Limb (tissue), 2 donors: Measurements from ENCODE around the gene TENM3.
"Not testable (repeated sequence)": the region's sequence is repeated elsewhere in the genome, so short reads cannot be mapped to it uniquely, and the experiment has no call there.

Source experiments
- DNase-seq, 2 donors: peaks; one replicate each; pipeline ENCODE4 v3.0.0-alpha.2; 2016; ENCODE audit errors: extremely low spot score in 2 of 2

TENM3 gene

DNA sequence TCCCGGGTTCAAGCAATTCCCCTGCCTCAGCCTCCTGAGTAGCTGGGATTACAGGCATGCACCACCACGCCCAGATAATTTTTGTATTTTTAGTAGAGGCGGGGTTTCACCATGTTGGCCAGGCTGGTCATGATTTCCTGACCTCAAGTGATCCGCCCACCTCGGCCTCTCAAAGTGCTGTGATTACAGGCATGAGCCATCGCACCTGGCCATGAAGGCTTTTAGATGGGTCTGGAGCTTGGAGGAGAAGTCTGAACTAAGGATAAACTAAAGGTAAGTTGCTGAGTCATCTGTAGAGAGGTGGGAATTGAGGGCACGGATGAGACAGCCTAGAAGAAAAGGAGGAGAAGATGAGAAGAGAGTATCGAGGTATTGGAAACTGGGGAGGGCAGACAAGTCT, at the start of gene TENM3:
Gene TENM3 (plus strand): TSS at position 199 of the 400 bp plus-strand sequence. CDS start 80,619 bp downstream, outside the sequence.
- DNase-seq: not testable (repeated sequence)

GRCh38 chr4:182194091-182194824, 48.9 kb upstream of the TENM3 start:
- no peak for DNase-seq

DNA sequence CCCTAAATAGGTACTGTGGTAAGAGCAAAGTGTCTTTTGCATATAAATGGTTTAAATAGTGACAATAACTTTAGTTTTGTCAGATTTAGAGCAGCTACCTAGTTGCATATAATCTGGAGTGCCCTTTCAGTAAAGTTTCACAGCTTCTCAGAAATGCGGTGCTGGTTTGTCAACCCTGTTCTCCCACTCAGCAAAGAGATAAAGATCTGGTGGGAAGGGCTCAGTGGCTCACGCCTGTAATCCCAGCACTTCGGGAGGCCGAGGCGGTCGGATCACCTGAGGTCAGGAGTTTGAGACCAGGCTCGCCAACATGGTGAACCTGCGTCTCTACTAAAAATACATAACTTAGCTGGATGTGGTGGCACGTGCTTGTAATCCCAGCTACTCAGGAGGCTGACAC, 45.6 kb upstream of the TENM3 start:
- DNase-seq: no peak

- no peak for DNase-seq
Measured at GRCh38 chr4:182201871-182202270, 41.3 kb upstream of the TENM3 start.

GRCh38 chr4:182202650-182203049, 40.6 kb upstream of the TENM3 start:
- no peak for DNase-seq

GRCh38 chr4:182203872-182204411, 39.3 kb upstream of the TENM3 start:
- no peak for DNase-seq

GRCh38 chr4:182205306-182205705, 37.9 kb upstream of the TENM3 start:
- no peak for DNase-seq

DNA sequence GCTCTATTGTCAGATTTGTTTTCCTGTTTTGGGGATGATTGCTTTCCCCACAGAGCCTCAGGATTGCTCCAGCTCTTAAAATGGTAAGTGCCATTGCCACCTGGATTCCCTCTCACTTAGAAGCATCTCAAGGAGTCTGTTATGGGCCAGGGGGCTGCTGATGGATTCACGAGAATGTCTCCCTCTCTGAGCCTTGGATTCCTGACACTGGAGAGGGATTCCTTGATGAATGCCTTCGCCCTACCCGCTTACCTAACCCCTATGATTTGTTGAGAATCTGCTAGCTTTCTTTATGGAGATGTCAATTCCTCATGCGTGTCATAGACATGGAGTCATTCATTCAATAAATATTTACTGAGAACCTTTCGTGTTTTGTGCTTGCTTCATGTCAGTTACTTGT, 36.9 kb upstream of the TENM3 start:
- no peak for DNase-seq

- no peak for DNase-seq
Measured at GRCh38 chr4:182206916-182207315, 36.3 kb upstream of the TENM3 start.

- DNase-seq: no peak
Measured at GRCh38 chr4:182207830-182208396, 35.3 kb upstream of the TENM3 start.

DNA sequence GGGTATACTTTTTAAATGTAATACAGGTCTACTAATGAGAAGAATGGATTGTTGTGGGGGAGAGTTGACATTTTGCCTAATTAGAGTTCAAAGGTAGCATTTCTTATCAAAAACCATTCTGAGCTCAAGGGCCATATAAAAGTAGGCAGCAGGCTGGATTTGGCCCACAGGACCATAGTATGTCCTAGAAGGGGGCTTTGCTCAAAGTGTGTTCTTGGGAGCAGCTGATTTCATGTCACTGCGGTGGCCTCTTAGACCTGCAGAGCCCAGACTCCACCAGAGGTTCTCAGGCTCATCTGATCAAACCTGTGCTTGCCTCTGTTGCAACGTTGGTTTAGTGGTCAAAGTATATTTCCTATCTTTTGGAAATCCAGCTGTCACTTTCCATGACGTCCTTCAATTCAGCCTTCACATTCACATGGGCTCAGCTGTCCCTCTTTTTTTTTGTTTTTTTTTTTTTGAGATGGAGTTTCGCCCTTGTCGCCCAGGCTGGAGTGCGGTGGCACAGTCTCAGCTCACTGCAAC, 34.6 kb upstream of the TENM3 start:
- DNase-seq: no peak

DNA sequence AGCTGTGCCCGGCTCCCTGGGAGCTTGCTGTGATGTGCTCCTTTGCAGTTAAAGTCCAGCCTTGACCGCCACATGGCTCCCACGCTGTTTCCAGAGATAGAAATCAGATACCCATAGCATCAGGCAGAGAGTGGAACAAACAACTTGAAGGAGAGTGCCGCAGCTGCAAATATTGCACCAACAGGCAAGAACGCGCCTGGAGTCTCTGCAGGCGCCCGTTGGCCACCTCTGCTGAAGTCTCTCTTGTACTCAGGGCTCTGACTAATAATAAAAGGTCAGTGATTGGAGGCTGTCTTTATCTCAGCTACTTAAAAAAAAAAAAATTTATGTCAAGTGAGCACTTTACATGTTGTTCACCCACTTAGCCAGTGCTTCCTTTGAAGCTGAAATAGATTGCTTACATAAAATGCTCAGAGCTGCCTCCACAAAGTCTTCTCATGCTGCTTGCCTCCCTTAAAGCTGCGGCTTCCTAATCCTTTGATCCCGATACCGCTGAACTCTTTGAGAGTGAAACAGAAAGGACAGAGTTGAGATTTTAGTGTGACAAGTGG, 30.9 kb upstream of the TENM3 start:
- no peak for DNase-seq

GRCh38 chr4:182213004-182213403, 30.2 kb upstream of the TENM3 start:
- DNase-seq: no peak

GRCh38 chr4:182215148-182215547, 28.1 kb upstream of the TENM3 start:
- DNase-seq: no peak

- no peak for DNase-seq
Measured at GRCh38 chr4:182216005-182216404, 27.2 kb upstream of the TENM3 start.

GRCh38 chr4:182219411-182220056, 23.7 kb upstream of the TENM3 start:
- no peak for DNase-seq

GRCh38 chr4:182221987-182222386, 21.2 kb upstream of the TENM3 start:
- no peak for DNase-seq

DNA sequence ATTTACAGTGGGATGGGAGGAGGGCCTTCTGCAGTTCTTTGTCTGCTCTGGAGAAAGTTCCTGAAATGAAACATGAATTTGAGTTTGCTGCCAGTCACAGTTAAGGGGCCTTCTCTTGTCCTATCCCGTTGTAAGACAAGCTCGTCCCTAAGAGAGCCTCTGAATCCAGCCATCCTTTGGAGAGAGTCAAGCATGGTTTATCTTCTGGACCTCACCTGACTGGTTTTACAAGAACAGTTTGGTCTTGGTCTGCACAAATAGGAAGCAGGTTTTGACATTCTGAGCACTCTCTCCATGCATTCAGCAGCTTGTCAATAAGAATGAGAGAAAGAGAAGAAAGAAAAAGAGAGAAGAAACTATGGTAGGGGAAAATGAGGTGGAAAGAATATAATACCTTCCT, 20.4 kb upstream of the TENM3 start:
- DNase-seq: no peak

DNA sequence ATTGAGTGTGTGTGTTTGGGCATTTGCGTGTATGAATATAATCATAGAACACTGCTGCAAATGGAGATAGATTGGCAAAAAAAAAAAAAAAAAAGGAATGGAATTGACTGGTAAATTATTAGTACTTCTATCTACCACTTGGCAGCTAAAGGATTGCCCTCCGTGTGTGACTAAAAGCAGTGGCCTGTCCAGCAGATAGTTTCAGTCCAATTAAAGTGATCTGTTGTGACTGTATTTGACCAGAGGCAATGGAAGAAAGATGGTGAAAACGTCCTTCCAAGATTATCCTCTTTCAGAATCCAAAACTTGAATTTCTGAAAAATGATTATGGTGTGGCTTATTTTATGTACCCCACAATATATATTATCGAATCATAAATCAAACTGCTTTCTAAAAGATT, 19.5 kb upstream of the TENM3 start:
- no peak for DNase-seq

DNA sequence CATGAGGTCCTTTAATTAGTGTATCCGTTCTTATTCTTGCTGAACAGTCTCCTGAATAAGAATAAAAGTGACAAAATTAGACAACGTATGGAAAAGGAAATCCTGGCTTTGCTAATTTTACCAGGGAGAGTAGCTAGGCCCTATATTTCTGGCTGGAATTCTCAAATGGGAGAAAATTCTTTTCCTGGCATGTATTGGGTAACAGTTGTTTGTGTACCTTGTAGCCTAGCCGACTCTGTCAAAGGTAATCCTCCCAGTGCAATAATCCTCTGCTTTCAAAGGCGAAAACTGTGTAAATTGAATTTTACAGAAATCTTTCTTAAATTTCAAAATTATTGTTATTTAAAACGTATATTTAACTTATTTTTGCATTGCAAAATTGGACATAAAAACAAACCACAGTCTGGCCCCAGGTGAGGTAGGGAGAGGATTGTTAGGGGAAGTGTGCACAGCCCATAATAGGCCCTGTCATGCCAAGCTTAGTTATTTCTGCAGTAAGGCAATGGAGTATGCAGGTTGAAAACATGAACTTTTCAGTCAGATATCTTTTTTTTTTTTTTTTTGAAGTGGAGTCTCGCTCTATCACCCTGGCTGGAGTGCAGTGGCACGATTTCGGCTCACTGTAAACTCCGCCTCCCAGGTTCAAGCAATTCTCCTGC, 18.9 kb upstream of the TENM3 start:
- no peak for DNase-seq

GRCh38 chr4:182225257-182225852, 17.8 kb upstream of the TENM3 start:
- DNase-seq: no peak
